Omental fat pad (tissue), 4 donors: ENCODE measurements around the gene PSMB7. TPM values are rescaled to one million over a fixed set of nuclear protein-coding genes. Genes with fewer than 3 reads are reported as not detected.
A peak's percentile ranks its signal among the peaks of the same experiment; 100 is the strongest.

ENCODE experiments used
- ATAC-seq: fragments of 150-250 bp; one replicate; pipeline ENCODE4 v1.9.1; 2016; ENCODE audit warnings: mild to moderate bottlenecking, moderate library complexity; ENCODE audit not compliant: low FRiP score
- DNase-seq: peaks from one replicate; pipeline ENCODE4 v3.0.0-alpha.2; 2019; ENCODE audit warnings: low spot score
- CTCF ChIP-seq, 3 donors: fragments of 450-650 bp; IDR thresholded peaks; one replicate each; pipeline ENCODE4 v1.5.1; 2016 to 2017; ENCODE audit warnings: antibody characterized with exemption in 3 of 3, mild to moderate bottlenecking in 3 of 3, moderate library complexity in 2 of 3
- total RNA-seq, 4 donors: library from RNA; depleted of rRNA; stranded (reverse); fragments of >200 nt; gene quantifications; one replicate each; pipeline ENCODE4 v1.1.0, GENCODE V29; 2016

PSMB7 gene
- total RNA-seq, 4 donors from 2014 or later, result 172 to 200 (median 187) TPM

GRCh38 chr9:124346347-124347163 lies 68.7 kb downstream of the PSMB7 start:
- DNase-seq, result no peak
- ATAC-seq, result no peak
- TF ChIP-seq CTCF (IDR thresholded peaks at IDR 0.05), result no peak

DNA sequence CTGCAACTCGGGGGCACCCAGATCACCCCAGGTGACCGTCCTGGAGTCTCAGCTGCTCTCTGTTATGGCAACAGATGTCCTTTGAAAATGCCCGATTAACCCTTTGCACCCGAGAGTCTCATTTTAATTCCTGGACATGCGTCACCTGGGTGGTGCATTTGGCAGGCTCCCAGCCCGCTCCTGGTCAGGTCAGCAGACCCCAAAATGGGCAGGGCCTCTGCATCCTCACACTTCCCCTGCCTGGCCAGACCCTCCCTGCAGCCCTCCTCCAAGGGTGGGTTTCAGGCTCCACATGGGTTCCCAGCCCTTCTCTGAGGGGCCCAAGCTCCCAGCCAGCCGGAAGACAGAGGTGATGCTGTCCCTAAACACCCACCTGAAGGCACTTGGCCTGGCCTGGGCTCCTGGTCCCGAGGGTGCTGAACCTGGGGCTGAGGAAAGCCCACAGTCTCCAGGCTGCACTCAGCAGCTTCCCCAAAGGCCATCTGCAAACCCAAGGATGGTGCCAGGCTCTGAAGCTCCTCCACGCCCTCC lies 69.4 kb downstream of the PSMB7 start:
- ATAC-seq (no peak), DNase-seq (no peak)
- TF ChIP-seq CTCF (IDR thresholded peaks at IDR 0.05), result no peak

GRCh38 chr9:124345063-124345462 lies 70.2 kb downstream of the PSMB7 start:
- no peak for TF ChIP-seq CTCF (IDR thresholded peaks at IDR 0.05)
- ATAC-seq, result no peak
- DNase-seq, result no peak

- ATAC-seq (no peak), DNase-seq (no peak)
- no peak for TF ChIP-seq CTCF (IDR thresholded peaks at IDR 0.05)
Observed at GRCh38 chr9:124344291-124345050, 70.8 kb downstream of the PSMB7 start.

- no peak for TF ChIP-seq CTCF (IDR thresholded peaks at IDR 0.05)
- ATAC-seq (no peak), DNase-seq (no peak)
Observed at GRCh38 chr9:124343533-124344290, 71.5 kb downstream of the PSMB7 start.

DNA sequence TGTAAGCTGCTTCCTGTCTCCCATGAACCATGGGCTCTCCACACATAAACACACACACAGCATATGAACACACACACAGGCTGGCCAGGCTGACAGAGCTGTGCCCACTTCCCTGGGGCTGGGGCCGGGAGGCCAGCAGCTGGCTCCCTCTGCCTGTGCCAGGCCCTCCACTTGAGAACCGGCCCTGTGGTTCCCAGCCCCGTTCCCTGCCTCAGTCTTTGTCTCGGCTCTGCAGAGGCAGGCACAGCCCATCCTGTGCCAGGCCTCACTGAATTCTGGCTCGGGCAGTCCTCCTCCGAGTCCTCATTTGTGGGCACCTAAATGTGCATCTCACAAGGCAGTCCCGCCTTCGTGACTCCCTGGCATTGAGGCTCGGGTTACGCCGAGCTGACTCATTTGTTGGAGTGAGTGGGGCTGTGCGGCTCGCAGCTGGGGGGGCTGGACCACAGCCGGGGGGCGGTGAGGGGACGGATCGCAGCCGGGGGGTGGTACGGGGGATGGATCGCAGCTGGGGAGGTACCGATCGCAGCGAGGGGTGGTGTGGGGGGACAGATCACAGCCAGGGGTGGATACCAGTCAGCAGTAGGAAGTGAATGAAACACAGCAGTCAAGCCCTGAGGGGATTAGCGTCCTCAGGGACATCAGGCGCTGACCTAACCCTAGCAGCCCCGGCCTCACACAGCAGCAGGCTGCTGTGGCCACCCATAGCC lies 72.3 kb downstream of the PSMB7 start:
- ATAC-seq (peak; percentile 78), DNase-seq (peak; percentile 42)
- no peak for TF ChIP-seq CTCF (IDR thresholded peaks at IDR 0.05)
